ENCODE results near the gene SFXN2. TPM values are rescaled to one million over a fixed set of nuclear protein-coding genes. Genes with fewer than 3 reads are reported as not detected.
A peak's percentile ranks its signal among the peaks of the same experiment; 100 is the strongest.
"Not testable (repeated sequence)": the region's sequence is repeated elsewhere in the genome, so short reads cannot be mapped to it uniquely, and the experiment has no call there.

Gene SFXN2
- 9.4 TPM for total RNA-seq (ENCODE audit: insufficient read depth, low replicate concordance)

GRCh38 chr10:102714621-102715455 is at the start of gene SFXN2:
Gene SFXN2 (plus strand): TSS chr10:102714636. CDS start chr10:102726637, 12,001 bp downstream.
- DNase-seq (ENCODE audit: low spot score): no peak

- DNase-seq (ENCODE audit: low spot score): no peak
Observed at GRCh38 chr10:102665904-102666509, 48.4 kb upstream of the SFXN2 start.

- DNase-seq (ENCODE audit: low spot score): not testable (repeated sequence)
Observed at GRCh38 chr10:102667411-102667810, 47.0 kb upstream of the SFXN2 start.

- no peak for DNase-seq (ENCODE audit: low spot score)
Observed at GRCh38 chr10:102668326-102669107, 45.9 kb upstream of the SFXN2 start.

GRCh38 chr10:102669206-102670064 is 45.0 kb upstream of the SFXN2 start:
- peak; percentile 36 for DNase-seq (ENCODE audit: low spot score)

- no peak for DNase-seq (ENCODE audit: low spot score)
Observed at GRCh38 chr10:102670065-102670670, 44.3 kb upstream of the SFXN2 start.

- DNase-seq (ENCODE audit: low spot score): no peak
Observed at GRCh38 chr10:102670871-102671434, 43.5 kb upstream of the SFXN2 start.

- DNase-seq (ENCODE audit: low spot score): no peak
Observed at GRCh38 chr10:102673236-102673818, 41.1 kb upstream of the SFXN2 start.

GRCh38 chr10:102673819-102674511 is 40.5 kb upstream of the SFXN2 start:
- DNase-seq (ENCODE audit: low spot score): peak; percentile 94

GRCh38 chr10:102674566-102674965 is 39.9 kb upstream of the SFXN2 start:
- DNase-seq (ENCODE audit: low spot score): peak; percentile 78

- peak; percentile 66 for DNase-seq (ENCODE audit: low spot score)
Observed at GRCh38 chr10:102675011-102675665, 39.3 kb upstream of the SFXN2 start.

GRCh38 chr10:102675666-102676533 is 38.5 kb upstream of the SFXN2 start:
- peak; percentile 86 for DNase-seq (ENCODE audit: low spot score)

GRCh38 chr10:102676534-102677315 is 37.7 kb upstream of the SFXN2 start:
- DNase-seq (ENCODE audit: low spot score): no peak

- DNase-seq (ENCODE audit: low spot score): peak; percentile 53
Observed at GRCh38 chr10:102677331-102678067, 36.9 kb upstream of the SFXN2 start.

GRCh38 chr10:102678068-102678400 is 36.4 kb upstream of the SFXN2 start:
- DNase-seq (ENCODE audit: low spot score): no peak

GRCh38 chr10:102678842-102679289 is 35.6 kb upstream of the SFXN2 start:
- DNase-seq (ENCODE audit: low spot score): peak; percentile 76
